K562 (cell line): Measurements from ENCODE around the gene SELL. TPM values are rescaled to one million over a fixed set of nuclear protein-coding genes. Genes with fewer than 3 reads are reported as not detected.
A peak's percentile ranks its signal among the peaks of the same experiment; 100 is the strongest.

Experiments
- ATAC-seq: fragments of 200-7000 bp; cut with Tn5 transposase; 3 replicates; pipeline ENCODE4 v1.9.1; 2020; ENCODE audit warnings: moderate library complexity
- BruUV-seq: library from RNA; stranded (reverse); fragments of 400-500 nt; replicated peaks from 2 replicates; lab custom pipeline; 2021; lab: Mats Ljungman, UMichigan
- CTCF ChIA-PET: fragments of 300-600 bp; formaldehyde crosslinking; extraction: SDS; loops from one replicate; lab custom pipeline; 2021; ENCODE audit warnings: low intra/inter-chr PET ratio; lab: Yijun Ruan, JAX
- POLR2A ChIA-PET: fragments of 300-600, 350-650 bp; sonication (Branson Sonifier 250); formaldehyde crosslinking; extraction: SDS; loops from one replicate; lab custom pipeline; 2021; ENCODE audit warnings: antibody characterized with exemption, inconsistent platforms; lab: Yijun Ruan, JAX
- DNase-seq, 4 experiments: peaks; one replicate each; pipeline versions ENCODE4 v3.0.0 to v3.0.0-alpha.2; 2011 to 2018; ENCODE audit warnings: low spot score in 3 of 4, mixed read lengths in 3 of 4; ENCODE audit errors: extremely low read depth in 1 of 4
- FAIRE-seq: peaks from 2 replicates; lab custom pipeline; 2011; peaks lifted over from hg19 to GRCh38; lab: Jason Lieb, UNC
- H2AFZ ChIP-seq: 2 replicates; pipeline ENCODE4 v1.6.0; 2011; ENCODE audit warnings: low read depth, low read length, control low read depth, inconsistent platforms
- H3K27ac ChIP-seq: fragments of 200-600 bp; 3 replicates; pipeline ENCODE4 v1.8.0; 2011; ENCODE audit warnings: low read depth, mild to moderate bottlenecking, control low read depth, inconsistent platforms, low read length, moderate library complexity, mixed read lengths; ENCODE audit errors: extremely low read depth
- H3K27me3 ChIP-seq, 2 experiments: fragments of 300-600 bp in 1 of 2; 2 replicates in 1 of 2; 3 replicates in 1 of 2; pipeline versions ENCODE4 v1.6.0 to v1.8.0; 2011; ENCODE audit warnings: inconsistent platforms in 2 of 2, low read length in 2 of 2, mild to moderate bottlenecking in 1 of 2, mixed read lengths in 1 of 2, moderate library complexity in 1 of 2; ENCODE audit not compliant: control insufficient read depth in 2 of 2, insufficient read depth in 2 of 2
- H3K36me3 ChIP-seq: fragments of 300-600 bp; 3 replicates; pipeline ENCODE4 v1.8.0; 2011; ENCODE audit warnings: mild to moderate bottlenecking, low read length, inconsistent platforms; ENCODE audit not compliant: control insufficient read depth, insufficient read depth
- H3K4me1 ChIP-seq, 2 experiments: fragments of 200-600 bp in 1 of 2; replicated peaks in 1 of 2; 2 replicates in 1 of 2; 3 replicates in 1 of 2; pipeline versions ENCODE4 v1.5.1 to v1.8.0; 2011; ENCODE audit warnings: inconsistent platforms in 2 of 2, low read length in 2 of 2, mild to moderate bottlenecking in 1 of 2, mixed read lengths in 1 of 2, moderate library complexity in 1 of 2; ENCODE audit not compliant: control insufficient read depth in 2 of 2, insufficient read depth in 2 of 2
- H3K4me2 ChIP-seq: 2 replicates; pipeline ENCODE4 v1.6.1; 2011; ENCODE audit warnings: low read length, control low read depth, inconsistent platforms, mixed read lengths; ENCODE audit not compliant: insufficient read depth
- H3K4me3 ChIP-seq: fragments of 200-600 bp; sonication (generic), shearing (Covaris generic); 2 replicates; pipeline ENCODE4 v1.5.1; 2016; ENCODE audit warnings: control low read depth, inconsistent platforms
- H3K79me2 ChIP-seq: fragments of 200-600 bp; 3 replicates; pipeline ENCODE4 v1.8.0; 2011; ENCODE audit warnings: low read length, inconsistent platforms; ENCODE audit not compliant: control insufficient read depth, insufficient read depth
- H3K9ac ChIP-seq, 2 experiments: 2 replicates each; pipeline versions ENCODE4 v1.6.0 to v1.6.1; 2011; ENCODE audit warnings: low read depth in 2 of 2, low read length in 2 of 2, control low read depth in 1 of 2, inconsistent platforms in 1 of 2, mild to moderate bottlenecking in 1 of 2, mixed read lengths in 1 of 2; ENCODE audit not compliant: insufficient read depth in 1 of 2
- H3K9me1 ChIP-seq: one replicate; pipeline ENCODE4 v1.6.0; 2011; ENCODE audit warnings: inconsistent platforms, mild to moderate bottlenecking, low read length, moderate library complexity; ENCODE audit not compliant: control insufficient read depth, insufficient read depth
- H3K9me3 ChIP-seq: replicated peaks from 2 replicates; pipeline ENCODE4 v1.5.1; 2011; ENCODE audit warnings: low read depth, low read length, inconsistent platforms; ENCODE audit not compliant: control insufficient read depth, insufficient read depth
- H4K20me1 ChIP-seq: replicated peaks from 2 replicates; pipeline ENCODE4 v1.6.1; 2011; ENCODE audit warnings: low read length, inconsistent platforms, mixed read lengths; ENCODE audit not compliant: control insufficient read depth, insufficient read depth
- BMI1 ChIP-seq: fragments of 150-350 bp; IDR thresholded peaks from 2 replicates; pipeline ENCODE4 v1.6.1; 2014; ENCODE audit warnings: low read length
- KLF13 ChIP-seq: fragments of 450-650 bp; IDR thresholded peaks from 2 replicates; pipeline ENCODE4 v1.6.1; 2016; ENCODE audit warnings: missing genetic modification characterization, low read depth, mild to moderate bottlenecking, missing compliant biosample characterization, moderate library complexity, borderline replicate concordance
- MITF ChIP-seq: IDR thresholded peaks from 2 replicates; pipeline ENCODE4 v1.6.1; 2014; ENCODE audit warnings: antibody characterized with exemption
- NUFIP1 ChIP-seq: fragments of 450-650 bp; IDR thresholded peaks from 2 replicates; pipeline ENCODE4 v1.6.1; 2018; ENCODE audit not compliant: partially characterized antibody
- POLR3A ChIP-seq: IDR thresholded peaks from 2 replicates; pipeline ENCODE4 v1.6.1; 2011; ENCODE audit warnings: borderline replicate concordance, mild to moderate bottlenecking, moderate library complexity; ENCODE audit not compliant: insufficient read length, insufficient read depth; ENCODE audit errors: extremely low read depth
- SREBF1 ChIP-seq: fragments of 150-350 bp; IDR thresholded peaks from 2 replicates; pipeline ENCODE4 v1.6.1; 2014; ENCODE audit warnings: antibody characterized with exemption, low read depth, low read length, borderline replicate concordance
- SREBF2 ChIP-seq: sonication (generic); formaldehyde crosslinking; IDR thresholded peaks from 2 replicates; pipeline ENCODE4 v1.4.0; 2020; ENCODE audit warnings: mild to moderate bottlenecking, missing genetic modification reagents
- TOE1 ChIP-seq, 2 experiments: fragments of 450-650 bp in 1 of 2; sonication (generic) in 1 of 2; formaldehyde crosslinking in 1 of 2; IDR thresholded peaks; 2 replicates each; pipeline versions ENCODE4 v1.7.1 to v1.8.0; 2016 to 2022; ENCODE audit warnings: borderline replicate concordance in 2 of 2, mild to moderate bottlenecking in 2 of 2, antibody characterized with exemption in 1 of 2, inconsistent platforms in 1 of 2, low read depth in 1 of 2, missing genetic modification reagents in 1 of 2, moderate library complexity in 1 of 2
- ZNF12 ChIP-seq: sonication (generic); formaldehyde crosslinking; IDR thresholded peaks from 2 replicates; pipeline ENCODE4 v1.4.0; 2020; ENCODE audit warnings: mild to moderate bottlenecking, missing genetic modification reagents
- ZNF444 ChIP-seq: fragments of 250-450 bp; sonication (Bioruptor Pico); IDR thresholded peaks from 2 replicates; pipeline ENCODE4 v1.4.0; 2020; ENCODE audit warnings: mild to moderate bottlenecking, moderate library complexity
- ZNF830 ChIP-seq: fragments of 250-450 bp; sonication (Bioruptor Pico); IDR thresholded peaks from 2 replicates; pipeline ENCODE4 v1.5.0; 2021; ENCODE audit warnings: mild to moderate bottlenecking
- WGBS: fragments of 100-300 bp; shearing (Covaris generic); methylation state at CpG from one replicate; pipeline ENCODE4 v1.1.6; 2016; ENCODE audit warnings: low coverage, mixed read lengths; ENCODE audit not compliant: insufficient coverage; ENCODE audit errors: missing lambda C conversion rate; 5-methylcytosine and 5-hydroxymethylcytosine counted together
- in situ Hi-C: fragments of 300-500 bp; cut with MboI; formaldehyde crosslinking; loops from 4 replicates; pipeline ENCODE4 v1.15.0; 2018; ENCODE audit warnings: inconsistent platforms, mixed read lengths
- intact Hi-C: fragments of 100-400 bp; cut with micrococcal nuclease; formaldehyde crosslinking; loops from 2 replicates; pipeline ENCODE4 v1.14.2; 2022
- polyA plus RNA-seq, 8 experiments: library from polyadenylated mRNA; depleted of rRNA in 4 of 8; stranded (reverse) in 5 of 8; unstranded in 3 of 8; fragments of >200 nt; fragmentation: Nextera tagmentation in 2 of 8; fragmentation: Illumina TruSeq in 1 of 8; extraction: Ambion mirVana in 2 of 8; extraction: Trizol in 1 of 8; gene quantifications; 2 replicates each; pipeline versions ENCODE4 v1.2.1 to v1.2.3, GENCODE V29; 2011 to 2014; ENCODE audit warnings: inconsistent platforms in 1 of 8, missing spikeins in 1 of 8
- total RNA-seq, 7 experiments: library from RNA; depleted of rRNA in 6 of 7; stranded (reverse); fragments of >200 nt in 6 of 7; fragmentation: Illumina TruSeq in 2 of 7; extraction: Trizol in 2 of 7; gene quantifications; 2 replicates each; pipeline versions ENCODE4 v1.2.1 to v1.2.3, GENCODE V29; 2011 to 2021; ENCODE audit warnings: low replicate concordance in 1 of 7
- TF ChIP-seq, protein P1 (sequence below): IDR thresholded peaks from 2 replicates; pipeline ENCODE4 v1.6.1; 2011; ENCODE audit not compliant: insufficient read length; ENCODE audit errors: extremely low read depth

SELL gene
- total and polyA plus RNA-seq, 9 of the 15 experiments (the other 6 are each of a cell fraction or from before 2014, with no cell fraction given), result 0.51 TPM; not detected in 8

- H3K27me3 ChIP-seq, result no peaks in the 10 kb centered on the region
- in situ Hi-C loops (loop anchor here (10.0 kb wide), 1 partner anchor 107 kb away; no protein-coding TSS in a partner anchor), intact Hi-C loops (loop anchor here (1.0 to 5.0 kb wide), 4 partner anchors 97 to 162 kb away; partner anchors contain the start of gene F5)
- no peak for DNase-seq
- no peaks in the 10 kb centered on the region for H3K9me1 ChIP-seq
- no peaks in the 10 kb centered on the region for H3K36me3 ChIP-seq
- FAIRE-seq, result no peak
- H4K20me1 ChIP-seq, result no peaks in the 10 kb centered on the region
- no TSS peak for BruUV-seq
- H3K79me2 ChIP-seq, result no peaks in the 10 kb centered on the region
- 10% methylated on average over 2 of the region's 2 CpGs for WGBS
- H3K4me3 ChIP-seq, result no peak overlapping the region
- no peak overlapping the region for H3K9ac ChIP-seq
- no peak for ATAC-seq
- H3K4me1 ChIP-seq, result no peaks in the 10 kb centered on the region
- POLR2A ChIA-PET, result interaction anchor here (0.8 kb wide), 1 partner anchor 83 kb away, joined by 3 read pairs; the partner anchor contains the start of gene METTL18
- CTCF ChIA-PET, result interaction anchor here (1.5 to 1.6 kb wide), 2 partner anchors 111 to 246 kb away, joined by 5 to 8 read pairs; no protein-coding TSS in a partner anchor
- H2AFZ ChIP-seq, result no peak overlapping the region
- TF ChIP-seq BMI1 (peak; percentile 2; the same call in 1 of the 2 replicates), POLR3A (no peak), ZNF444 (CRISPR knock-in tag) (no peak)
- H3K27ac ChIP-seq, result no peak overlapping the region
- H3K9me3 ChIP-seq, result no peaks in the 10 kb centered on the region
- no peak overlapping the region for H3K4me2 ChIP-seq
Observed at GRCh38 chr1:169712309-169712631, 850 bp upstream of the SELL start.

GRCh38 chr1:169708647-169709046 is 2.8 kb downstream of the SELL start:
- Histone ChIP-seq H4K20me1 (no peaks in the 10 kb centered on the region), H3K9ac (no peak overlapping the region), H3K4me3 (no peak overlapping the region), H3K79me2 (no peaks in the 10 kb centered on the region), H3K36me3 (no peaks in the 10 kb centered on the region), H3K27ac (no peak overlapping the region), H3K4me1 (no peaks in the 10 kb centered on the region), H3K9me3 (no peaks in the 10 kb centered on the region), H3K9me1 (no peaks in the 10 kb centered on the region), H2AFZ (no peak overlapping the region), H3K27me3 (no peaks in the 10 kb centered on the region), H3K4me2 (no peak overlapping the region)
- CTCF ChIA-PET, result no interaction called here
- no TSS peak for BruUV-seq
- DNase-seq, result no peak
- POLR2A ChIA-PET, result no interaction called here
- WGBS, result 0% methylated on average over 3 of the region's 3 CpGs
- no peak for ATAC-seq
- in situ Hi-C loops (no loop called here), intact Hi-C loops (loop anchor here (10.0 kb wide), 1 partner anchor 244 kb away; no protein-coding TSS in a partner anchor)
- no peak for FAIRE-seq
- TF ChIP-seq MITF, result no peak
- TF ChIP-seq SREBF1, result no peak
- no peak for TF ChIP-seq ZNF830 (CRISPR knock-in tag)
- TF ChIP-seq NUFIP1, result no peak
- no peak for TF ChIP-seq KLF13 (tag)
- TF ChIP-seq, protein P1, sequence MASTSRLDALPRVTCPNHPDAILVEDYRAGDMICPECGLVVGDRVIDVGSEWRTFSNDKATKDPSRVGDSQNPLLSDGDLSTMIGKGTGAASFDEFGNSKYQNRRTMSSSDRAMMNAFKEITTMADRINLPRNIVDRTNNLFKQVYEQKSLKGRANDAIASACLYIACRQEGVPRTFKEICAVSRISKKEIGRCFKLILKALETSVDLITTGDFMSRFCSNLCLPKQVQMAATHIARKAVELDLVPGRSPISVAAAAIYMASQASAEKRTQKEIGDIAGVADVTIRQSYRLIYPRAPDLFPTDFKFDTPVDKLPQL, result no peak
- no peak for TF ChIP-seq ZNF12
- no peak for TF ChIP-seq TOE1 (IDR thresholded peaks at IDR 0.05; ENCODE audit: borderline replicate concordance)
- no peak for TF ChIP-seq TOE1 (CRISPR knock-in tag; IDR thresholded peaks at IDR 0.05; ENCODE audit: borderline replicate concordance, low read depth)
- no peak for TF ChIP-seq SREBF2
